HepG2 (cell line): ENCODE results near the gene PITHD1. TPM values are rescaled to one million over a fixed set of nuclear protein-coding genes. Genes with fewer than 3 reads are reported as not detected.

Experiments
- HBP1 ChIP-seq: IDR thresholded peaks from 2 replicates; pipeline ENCODE4 v1.6.1; 2016; ENCODE audit warnings: low read depth, control low read depth
- HNRNPH1 ChIP-seq: fragments of 200-400 bp; formaldehyde crosslinking; optimal IDR thresholded peaks from 2 replicates; pipeline ENCODE3; 2017; ENCODE audit warnings: mild to moderate bottlenecking, low read depth, low read length
- KDM4B ChIP-seq: sonication (generic); formaldehyde crosslinking; IDR thresholded peaks from 2 replicates; pipeline ENCODE4 v1.4.0; 2020; ENCODE audit warnings: missing genetic modification reagents
- ONECUT2 ChIP-seq: sonication (generic); formaldehyde crosslinking; IDR thresholded peaks from 2 replicates; pipeline ENCODE4 v1.4.0; 2020; ENCODE audit warnings: missing genetic modification reagents
- SIN3A ChIP-seq: IDR thresholded peaks from 2 replicates; pipeline ENCODE4 v1.6.1; 2011; ENCODE audit warnings: low read depth, mild to moderate bottlenecking, control low read depth, low read length, borderline replicate concordance
- SP2 ChIP-seq: sonication (generic); formaldehyde crosslinking; IDR thresholded peaks from 2 replicates; pipeline ENCODE4 v1.5.1; 2020; ENCODE audit warnings: mild to moderate bottlenecking, missing genetic modification reagents
- TBX2 ChIP-seq: sonication (generic); formaldehyde crosslinking; IDR thresholded peaks from 2 replicates; pipeline ENCODE4 v1.5.0; 2020; ENCODE audit warnings: missing genetic modification reagents, mild to moderate bottlenecking, borderline replicate concordance
- ZBTB49 ChIP-seq: sonication (generic); formaldehyde crosslinking; IDR thresholded peaks from 2 replicates; pipeline ENCODE4 v1.4.0; 2020; ENCODE audit warnings: missing genetic modification reagents, borderline replicate concordance
- ZNF10 ChIP-seq: sonication (generic); formaldehyde crosslinking; IDR thresholded peaks from 2 replicates; pipeline ENCODE4 v1.4.0; 2020; ENCODE audit warnings: mild to moderate bottlenecking, low read depth, missing genetic modification reagents, borderline replicate concordance
- ZNF260 ChIP-seq: sonication (generic); formaldehyde crosslinking; IDR thresholded peaks from 2 replicates; pipeline ENCODE4 v1.4.0; 2020; ENCODE audit warnings: missing genetic modification reagents, low read depth, mild to moderate bottlenecking, borderline replicate concordance
- ZNF318 ChIP-seq: sonication (generic); formaldehyde crosslinking; IDR thresholded peaks from 2 replicates; pipeline ENCODE4 v1.4.0; 2020; ENCODE audit warnings: mild to moderate bottlenecking, missing genetic modification reagents
- ZNF432 ChIP-seq: sonication (generic); formaldehyde crosslinking; IDR thresholded peaks from 2 replicates; pipeline ENCODE4 v1.5.0; 2020; ENCODE audit warnings: missing genetic modification reagents, mild to moderate bottlenecking, borderline replicate concordance
- ZNF468 ChIP-seq: sonication (generic); formaldehyde crosslinking; IDR thresholded peaks from 2 replicates; pipeline ENCODE4 v1.8.0; 2022; ENCODE audit warnings: mild to moderate bottlenecking, moderate library complexity, missing genetic modification reagents
- ZNF484 ChIP-seq: sonication (generic); formaldehyde crosslinking; IDR thresholded peaks from 2 replicates; pipeline ENCODE4 v1.5.1; 2020; ENCODE audit warnings: mild to moderate bottlenecking, low read depth, missing genetic modification reagents, borderline replicate concordance
- ZNF556 ChIP-seq: sonication (generic); formaldehyde crosslinking; IDR thresholded peaks from 2 replicates; pipeline ENCODE4 v1.4.0; 2020; ENCODE audit warnings: mild to moderate bottlenecking, missing genetic modification reagents, borderline replicate concordance
- ZNF557 ChIP-seq: sonication (generic); formaldehyde crosslinking; IDR thresholded peaks from 2 replicates; pipeline ENCODE4 v1.4.0; 2020; ENCODE audit warnings: missing genetic modification reagents
- ZNF577 ChIP-seq: sonication (generic); formaldehyde crosslinking; IDR thresholded peaks from 2 replicates; pipeline ENCODE4 v1.4.0; 2020; ENCODE audit warnings: mild to moderate bottlenecking, low read depth, missing genetic modification reagents, borderline replicate concordance
- polyA plus RNA-seq, 8 experiments: library from polyadenylated mRNA; depleted of rRNA in 3 of 8; stranded (reverse) in 7 of 8; unstranded in 1 of 8; fragments of >200 nt; fragmentation: Illumina TruSeq in 4 of 8; extraction: Trizol in 4 of 8; gene quantifications; 2 replicates each; pipeline versions ENCODE4 v1.2.1 to v1.2.3, GENCODE V29; 2011 to 2016; ENCODE audit warnings: low read depth in 4 of 8, missing spikeins in 1 of 8, mixed read lengths in 1 of 8; ENCODE audit not compliant: insufficient read depth in 1 of 8
- total RNA-seq, 5 experiments: library from RNA; depleted of rRNA; stranded (reverse); fragments of >200 nt; fragmentation: Illumina TruSeq; extraction: Trizol; gene quantifications; 2 replicates each; pipeline ENCODE4 v1.2.3, GENCODE V29; 2016; ENCODE audit warnings: low read depth in 1 of 5

The PITHD1 gene
- total and polyA plus RNA-seq, 2 of the 13 experiments (the other 11 are each of a cell fraction or from before 2014, with no cell fraction given): 28.0 to 37.3 TPM

- no peak for TF ChIP-seq ZNF432 (CRISPR knock-in tag)
- TF ChIP-seq ZNF468 (CRISPR knock-in tag): 0 out of 2 replicates have a peak, but pooled peaks have one; percentile 64
- TF ChIP-seq ZNF10 (CRISPR knock-in tag): no peak
- TF ChIP-seq ZNF484 (CRISPR knock-in tag): no peak
- TF ChIP-seq TBX2 (CRISPR knock-in tag): peak; percentile 53; the same call in 1 of the 2 replicates
- TF ChIP-seq HBP1 (CRISPR knock-in tag): no peak; the same call in 1 of the 2 replicates
- no peak for TF ChIP-seq ZNF318 (CRISPR knock-in tag)
- TF ChIP-seq ZNF260 (CRISPR knock-in tag): no peak
- no peak for TF ChIP-seq ONECUT2 (CRISPR knock-in tag)
- TF ChIP-seq ZNF577 (CRISPR knock-in tag): no peak
- TF ChIP-seq ZNF557: no peak
- TF ChIP-seq SIN3A: peak; percentile 89
- peak; percentile 41; the same call in 1 of the 2 replicates for TF ChIP-seq SP2 (CRISPR knock-in tag)
- no peak for TF ChIP-seq ZNF556
- no peak for TF ChIP-seq HNRNPH1
- TF ChIP-seq KDM4B (CRISPR knock-in tag): no peak
- TF ChIP-seq ZBTB49 (CRISPR knock-in tag): peak; percentile 33; the same call in 1 of the 2 replicates
Measured at GRCh38 chr1:23790696-23791515, 12.7 kb downstream of the PITHD1 start, which contains the start of gene LYPLA2 (continued).
